ENCODE results near the gene GPR179.

Gene GPR179

GRCh38 chr17:38351412-38352222 lies 7.9 kb upstream of the GPR179 start, which contains the start of gene SOCS7:
Gene SOCS7, plus strand, starts transcription at chr17:38351844. Its CDS starts 209 bp downstream, at chr17:38352053.
- Histone ChIP-seq H3K36me3 (ENCODE audit: low read depth) (no peaks in the 10 kb centered on the region), H3K4me3 (ENCODE audit: severe bottlenecking) (peak within 1 kb of the TSS; percentile 76), H3K4me1 (ENCODE audit: insufficient read depth, poor library complexity, severe bottlenecking) (no peaks in the 10 kb centered on the region), H3K27me3 (ENCODE audit: insufficient read depth, poor library complexity, severe bottlenecking) (no peaks in the 10 kb centered on the region), H3K27ac (ENCODE audit: poor library complexity, severe bottlenecking) (peak within 1 kb of the TSS; percentile 40), H3K9me3 (ENCODE audit: severe bottlenecking) (no peaks in the 10 kb centered on the region)
- ATAC-seq (ENCODE audit: low read depth) (peak; percentile 76), DNase-seq (ENCODE audit: low spot score) (peak; percentile 88)
- no peak for TF ChIP-seq CTCF (IDR thresholded peaks at IDR 0.05; ENCODE audit: poor library complexity, severe bottlenecking)

- Histone ChIP-seq H3K36me3 (ENCODE audit: low read depth) (no peaks in the 10 kb centered on the region), H3K27ac (ENCODE audit: poor library complexity, severe bottlenecking) (no peak overlapping the region), H3K27me3 (ENCODE audit: insufficient read depth, poor library complexity, severe bottlenecking) (no peaks in the 10 kb centered on the region), H3K9me3 (ENCODE audit: severe bottlenecking) (no peaks in the 10 kb centered on the region), H3K4me3 (ENCODE audit: severe bottlenecking) (no peak overlapping the region), H3K4me1 (ENCODE audit: insufficient read depth, poor library complexity, severe bottlenecking) (no peaks in the 10 kb centered on the region)
- ATAC-seq (ENCODE audit: low read depth) = no peak
- no peak for DNase-seq (ENCODE audit: low spot score)
- TF ChIP-seq CTCF (IDR thresholded peaks at IDR 0.05; ENCODE audit: poor library complexity, severe bottlenecking) = no peak
Measured at GRCh38 chr17:38350035-38350434, 6.3 kb upstream of the GPR179 start.

- TF ChIP-seq CTCF (IDR thresholded peaks at IDR 0.05; ENCODE audit: poor library complexity, severe bottlenecking) = peak; percentile 91
- DNase-seq (ENCODE audit: low spot score) (no peak), ATAC-seq (ENCODE audit: low read depth) (peak; percentile 77)
- no peaks in the 10 kb centered on the region for H3K36me3 ChIP-seq (ENCODE audit: low read depth)
- no peak overlapping the region for H3K27ac ChIP-seq (ENCODE audit: poor library complexity, severe bottlenecking)
- H3K27me3 ChIP-seq (ENCODE audit: insufficient read depth, poor library complexity, severe bottlenecking) = no peaks in the 10 kb centered on the region
- H3K4me1 ChIP-seq (ENCODE audit: insufficient read depth, poor library complexity, severe bottlenecking) = no peaks in the 10 kb centered on the region
- no peaks in the 10 kb centered on the region for H3K9me3 ChIP-seq (ENCODE audit: severe bottlenecking)
- H3K4me3 ChIP-seq (ENCODE audit: severe bottlenecking) = no peak overlapping the region
Measured at GRCh38 chr17:38349097-38349730, 5.5 kb upstream of the GPR179 start.

- ATAC-seq (ENCODE audit: low read depth) = no peak
Measured at GRCh38 chr17:38345743-38346142, 2.0 kb upstream of the GPR179 start.

More at GRCh38 chr17:38345743-38346142, 2.0 kb upstream of the GPR179 start:
- Histone ChIP-seq H3K9me3 (ENCODE audit: severe bottlenecking) (no peaks in the 10 kb centered on the region), H3K27me3 (ENCODE audit: insufficient read depth, poor library complexity, severe bottlenecking) (no peaks in the 10 kb centered on the region), H3K36me3 (ENCODE audit: low read depth) (no peaks in the 10 kb centered on the region), H3K27ac (ENCODE audit: poor library complexity, severe bottlenecking) (no peak overlapping the region), H3K4me3 (ENCODE audit: severe bottlenecking) (no peak overlapping the region), H3K4me1 (ENCODE audit: insufficient read depth, poor library complexity, severe bottlenecking) (no peaks in the 10 kb centered on the region)
- DNase-seq (ENCODE audit: low spot score) = no peak
- no peak for TF ChIP-seq CTCF (IDR thresholded peaks at IDR 0.05; ENCODE audit: poor library complexity, severe bottlenecking)

Data from RWPE2 (cell line).